ENCODE data around the gene NDUFA6.
"Not testable (repeated sequence)": the region's sequence is repeated elsewhere in the genome, so short reads cannot be mapped to it uniquely, and the experiment has no call there.

Gene NDUFA6

DNA sequence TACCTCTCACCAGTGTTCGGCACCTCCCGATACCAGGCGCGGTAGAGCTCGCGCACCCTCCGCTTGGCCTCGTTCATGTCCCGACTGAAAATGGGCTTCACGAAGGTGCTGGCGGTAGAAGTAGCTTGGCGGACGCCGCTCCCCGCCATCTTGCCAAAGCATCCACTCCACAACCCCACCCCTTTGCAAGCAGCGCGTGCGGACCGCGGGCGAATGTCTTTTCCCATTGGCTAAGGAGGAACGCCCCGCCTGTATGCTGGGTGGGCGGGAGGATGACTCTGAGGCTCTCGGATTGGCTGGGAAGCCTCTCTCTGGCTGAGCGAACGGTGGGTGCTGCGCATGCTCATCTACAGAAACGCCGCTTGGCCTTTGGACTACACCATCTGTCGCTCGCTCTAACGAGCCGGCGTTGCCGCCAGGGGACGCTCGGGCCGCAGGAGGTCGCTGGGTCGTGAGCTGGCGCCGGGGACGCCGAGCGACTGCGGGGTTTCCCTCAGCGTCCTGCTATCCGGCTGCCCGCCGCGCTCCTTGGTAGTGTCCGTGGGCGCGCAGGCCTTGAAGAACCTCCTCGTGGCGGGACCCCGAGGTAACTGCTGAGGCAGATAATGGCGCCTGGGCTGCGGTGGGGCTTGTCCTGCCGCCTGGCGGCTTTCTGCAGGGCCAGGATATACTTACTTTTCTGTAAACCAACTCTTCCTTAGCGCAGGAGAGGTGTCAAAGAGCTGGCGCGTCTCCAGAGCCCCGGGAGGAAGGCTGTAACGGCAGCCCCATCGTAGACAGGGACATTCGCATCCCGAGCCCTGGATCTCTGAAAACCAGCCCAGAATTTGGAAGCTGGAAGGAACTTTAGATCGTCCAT, at the start of gene NDUFA6:
TSS of gene NDUFA6 (minus strand) at position 177 of the 859 bp plus-strand sequence. CDS start at position 149, 28 bp downstream.
- TF ChIP-seq, protein P1, sequence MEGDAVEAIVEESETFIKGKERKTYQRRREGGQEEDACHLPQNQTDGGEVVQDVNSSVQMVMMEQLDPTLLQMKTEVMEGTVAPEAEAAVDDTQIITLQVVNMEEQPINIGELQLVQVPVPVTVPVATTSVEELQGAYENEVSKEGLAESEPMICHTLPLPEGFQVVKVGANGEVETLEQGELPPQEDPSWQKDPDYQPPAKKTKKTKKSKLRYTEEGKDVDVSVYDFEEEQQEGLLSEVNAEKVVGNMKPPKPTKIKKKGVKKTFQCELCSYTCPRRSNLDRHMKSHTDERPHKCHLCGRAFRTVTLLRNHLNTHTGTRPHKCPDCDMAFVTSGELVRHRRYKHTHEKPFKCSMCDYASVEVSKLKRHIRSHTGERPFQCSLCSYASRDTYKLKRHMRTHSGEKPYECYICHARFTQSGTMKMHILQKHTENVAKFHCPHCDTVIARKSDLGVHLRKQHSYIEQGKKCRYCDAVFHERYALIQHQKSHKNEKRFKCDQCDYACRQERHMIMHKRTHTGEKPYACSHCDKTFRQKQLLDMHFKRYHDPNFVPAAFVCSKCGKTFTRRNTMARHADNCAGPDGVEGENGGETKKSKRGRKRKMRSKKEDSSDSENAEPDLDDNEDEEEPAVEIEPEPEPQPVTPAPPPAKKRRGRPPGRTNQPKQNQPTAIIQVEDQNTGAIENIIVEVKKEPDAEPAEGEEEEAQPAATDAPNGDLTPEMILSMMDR (IDR thresholded peaks at IDR 0.05; ENCODE audit: low read length, missing control alignments): peak; percentile 70
- peak within 1 kb of the TSS; percentile 92 for H3K4me3 ChIP-seq (replicated peaks; ENCODE audit: low read depth, low read length)
- DNase-seq (ENCODE audit: low read depth): peak; percentile 99

DNA sequence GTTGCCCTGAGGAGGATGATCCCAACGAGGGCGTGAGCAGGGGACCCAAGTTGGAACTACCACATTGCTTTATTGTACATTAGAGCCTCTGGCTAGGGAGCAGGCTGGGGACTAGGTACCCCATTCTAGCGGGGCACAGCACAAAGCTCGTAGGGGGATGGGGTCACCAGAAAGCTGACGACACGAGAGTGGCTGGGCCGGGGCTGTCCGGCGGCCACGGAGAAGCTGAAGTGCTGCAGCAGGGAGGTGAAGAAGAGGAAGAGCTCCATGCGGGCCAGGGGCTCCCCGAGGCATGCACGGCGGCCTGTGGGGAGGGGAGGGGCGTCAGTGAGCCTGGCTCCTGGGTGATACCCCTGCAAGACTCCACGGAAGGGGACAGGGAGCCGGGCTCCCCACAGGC, 49.6 kb upstream of the NDUFA6 start:
- DNase-seq (ENCODE audit: low read depth); H3K4me3 ChIP-seq (replicated peaks; ENCODE audit: low read depth, low read length): not testable (repeated sequence)

- not testable (repeated sequence) for DNase-seq (ENCODE audit: low read depth); H3K4me3 ChIP-seq (replicated peaks; ENCODE audit: low read depth, low read length)
Observed at GRCh38 chr22:42139508-42139907, 48.9 kb upstream of the NDUFA6 start.

- H3K4me3 ChIP-seq (replicated peaks; ENCODE audit: low read depth, low read length): no peak overlapping the region
- TF ChIP-seq, protein P1 (IDR thresholded peaks at IDR 0.05; ENCODE audit: low read length, missing control alignments): no peak
- no peak for DNase-seq (ENCODE audit: low read depth)
Observed at GRCh38 chr22:42138972-42139371, 48.4 kb upstream of the NDUFA6 start.

DNA sequence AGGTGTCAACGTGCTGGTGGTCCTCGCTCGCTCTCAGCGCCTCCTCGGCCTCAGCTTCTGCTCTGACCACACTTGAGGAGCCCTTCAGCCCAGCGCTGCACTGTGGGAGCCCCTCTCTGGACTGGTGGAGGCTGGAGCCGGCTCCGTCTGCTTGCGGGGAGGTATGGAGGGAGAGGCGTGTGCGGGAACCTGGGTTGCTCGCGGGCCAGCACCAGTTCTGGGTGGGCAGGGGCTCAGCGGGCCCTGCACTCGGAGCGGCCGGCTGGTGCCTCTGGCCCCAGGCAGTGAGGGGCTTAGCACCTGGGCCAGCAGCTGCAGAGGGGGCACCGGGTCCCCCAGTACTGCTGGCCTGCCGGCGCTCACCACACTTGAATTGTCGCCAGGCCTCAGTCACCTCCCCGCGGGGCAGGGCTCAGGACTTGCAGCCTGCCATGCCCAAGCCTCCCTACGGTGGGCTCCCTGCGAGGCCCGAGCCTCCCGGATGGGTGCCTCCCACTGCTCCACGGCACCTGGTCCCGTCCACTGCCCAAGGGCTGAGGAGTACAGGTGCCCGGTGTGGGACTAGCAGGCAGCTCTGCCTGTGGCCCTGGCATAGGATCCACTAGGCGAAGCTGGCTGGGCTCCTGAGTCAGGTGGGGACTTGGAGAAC, 47.7 kb upstream of the NDUFA6 start:
- no peak overlapping the region for H3K4me3 ChIP-seq (replicated peaks; ENCODE audit: low read depth, low read length)
- DNase-seq (ENCODE audit: low read depth): no peak

DNA sequence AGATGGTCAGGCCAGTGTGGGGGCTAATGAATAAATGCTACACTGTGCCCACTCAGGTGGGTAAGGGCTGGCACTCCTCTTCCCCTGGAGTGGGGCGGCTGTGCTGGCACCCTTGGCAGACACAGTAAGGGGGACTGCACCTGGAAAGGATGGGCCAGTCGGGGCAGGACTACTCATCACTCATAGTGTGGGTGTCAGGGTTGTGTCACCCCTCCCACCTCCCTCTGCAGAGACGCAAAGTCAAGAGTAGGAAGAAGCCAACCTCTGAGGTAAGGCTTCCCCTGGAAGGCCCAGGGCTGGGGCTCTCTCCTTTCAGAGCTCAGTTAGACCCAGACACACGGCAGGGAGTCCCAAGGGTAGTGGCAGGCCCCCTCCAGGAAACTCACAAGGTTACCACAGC, 45.1 kb upstream of the NDUFA6 start:
- H3K4me3 ChIP-seq (replicated peaks; ENCODE audit: low read depth, low read length); DNase-seq (ENCODE audit: low read depth): not testable (repeated sequence)

More for the DNA sequence above, 47.7 kb upstream of the NDUFA6 start:
- TF ChIP-seq, protein P1 (IDR thresholded peaks at IDR 0.05; ENCODE audit: low read length, missing control alignments): no peak

GRCh38 chr22:42134100-42135020, 43.8 kb upstream of the NDUFA6 start:
- no peak overlapping the region for H3K4me3 ChIP-seq (replicated peaks; ENCODE audit: low read depth, low read length)
- DNase-seq (ENCODE audit: low read depth): peak; percentile 13
- TF ChIP-seq, protein P1 (IDR thresholded peaks at IDR 0.05; ENCODE audit: low read length, missing control alignments): no peak

- no peak for DNase-seq (ENCODE audit: low read depth)
- H3K4me3 ChIP-seq (replicated peaks; ENCODE audit: low read depth, low read length): no peak overlapping the region
- TF ChIP-seq, protein P1 (IDR thresholded peaks at IDR 0.05; ENCODE audit: low read length, missing control alignments): no peak
Observed at GRCh38 chr22:42132457-42132856, 41.9 kb upstream of the NDUFA6 start.

Data from fibroblast of pulmonary artery (primary cell).